SK-N-SH (cell line): Measurements from ENCODE around the gene RASGRF2. TPM values are rescaled to one million over a fixed set of nuclear protein-coding genes. Genes with fewer than 3 reads are reported as not detected.

Experiments used
- CTCF ChIA-PET: fragments of 300-600, 350-600 bp; formaldehyde crosslinking; extraction: SDS; loops from one replicate; lab custom pipeline; 2021; lab: Yijun Ruan, JAX
- POLR2A ChIA-PET: fragments of 350-600 bp; sonication (Branson Sonifier 250); formaldehyde crosslinking; extraction: SDS; loops from one replicate; lab custom pipeline; 2020; ENCODE audit warnings: antibody characterized with exemption, inconsistent platforms; lab: Yijun Ruan, JAX
- DNase-seq: peaks from one replicate; pipeline ENCODE4 v3.0.0; 2012
- H2AFZ ChIP-seq: fragments of 200-600 bp; sonication (generic); 2 replicates; pipeline ENCODE4 v1.8.1; 2016; ENCODE audit warnings: antibody characterized with exemption, mild to moderate bottlenecking, low read depth
- H3F3A ChIP-seq: fragments of 200-600 bp; sonication (generic); replicated peaks from 2 replicates; pipeline ENCODE3; 2016; ENCODE audit warnings: antibody characterized with exemption, mild to moderate bottlenecking; ENCODE audit not compliant: insufficient read depth
- H3K27ac ChIP-seq, 2 experiments: fragments of 200-500 bp in 1 of 2; fragments of 200-600 bp in 1 of 2; sonication (Bioruptor generic) in 1 of 2; sonication (generic), shearing (Covaris generic) in 1 of 2; 2 replicates each; pipeline versions ENCODE4 v1.5.1 to v1.6.1; 2014 to 2016; ENCODE audit warnings: low read depth in 2 of 2, inconsistent platforms in 1 of 2, low read length in 1 of 2, mild to moderate bottlenecking in 1 of 2, mixed read lengths in 1 of 2
- H3K27me3 ChIP-seq: fragments of 200-600 bp; sonication (generic), shearing (Covaris generic); 2 replicates; pipeline ENCODE4 v1.6.1; 2016; ENCODE audit warnings: mixed run types; ENCODE audit not compliant: insufficient read depth
- H3K36me3 ChIP-seq, 2 experiments: fragments of 200-500 bp in 1 of 2; fragments of 200-600 bp in 1 of 2; sonication (Bioruptor generic) in 1 of 2; sonication (generic) in 1 of 2; replicated peaks in 1 of 2; 2 replicates each; pipeline versions ENCODE3 to v1.5.1; 2014 to 2016; ENCODE audit warnings: low read length in 1 of 2, mild to moderate bottlenecking in 1 of 2; ENCODE audit not compliant: insufficient read depth in 2 of 2, control insufficient read depth in 1 of 2
- H3K4me1 ChIP-seq, 2 experiments: fragments of 200-500 bp in 1 of 2; fragments of 200-600 bp in 1 of 2; sonication (Bioruptor generic) in 1 of 2; sonication (generic), shearing (Covaris generic) in 1 of 2; 2 replicates each; pipeline versions ENCODE4 v1.5.1 to v1.6.1; 2014 to 2016; ENCODE audit warnings: low read depth in 1 of 2, low read length in 1 of 2, mixed run types in 1 of 2; ENCODE audit not compliant: insufficient read depth in 2 of 2, control insufficient read depth in 1 of 2
- H3K4me2 ChIP-seq: fragments of 200-600 bp; sonication (generic), shearing (Covaris generic); 2 replicates; pipeline ENCODE4 v1.6.1; 2017; ENCODE audit warnings: mixed run types
- H3K4me3 ChIP-seq, 2 experiments: fragments of 200-500 bp in 1 of 2; fragments of 200-600 bp in 1 of 2; sonication (Bioruptor generic) in 1 of 2; sonication (generic), shearing (Covaris generic) in 1 of 2; 2 replicates each; pipeline versions ENCODE4 v1.5.1 to v1.8.1; 2014 to 2016; ENCODE audit warnings: low read depth in 2 of 2, inconsistent platforms in 1 of 2, low read length in 1 of 2, mild to moderate bottlenecking in 1 of 2, mixed read lengths in 1 of 2, moderate library complexity in 1 of 2
- H3K79me2 ChIP-seq: fragments of 200-600 bp; sonication (generic); 2 replicates; pipeline ENCODE4 v1.8.1; 2017; ENCODE audit warnings: mild to moderate bottlenecking; ENCODE audit not compliant: insufficient read depth
- H3K9ac ChIP-seq: fragments of 200-600 bp; sonication (generic); 2 replicates; pipeline ENCODE4 v1.6.1; 2017; ENCODE audit warnings: mixed run types
- H3K9me2 ChIP-seq: fragments of 200-600 bp; sonication (generic); 2 replicates; pipeline ENCODE4 v1.6.1; 2017; ENCODE audit warnings: mixed run types
- H3K9me3 ChIP-seq: fragments of 200-600 bp; sonication (generic); 2 replicates; pipeline ENCODE4 v1.6.1; 2017; ENCODE audit warnings: mixed run types, mild to moderate bottlenecking, moderate library complexity
- H4K20me1 ChIP-seq: fragments of 200-600 bp; sonication (generic); 2 replicates; pipeline ENCODE4 v1.6.1; 2017; ENCODE audit warnings: mild to moderate bottlenecking, mixed run types; ENCODE audit not compliant: insufficient read depth
- CHD2 ChIP-seq: fragments of 150-350 bp; IDR thresholded peaks from 2 replicates; pipeline ENCODE4 v1.6.1; 2018; ENCODE audit warnings: low read length; ENCODE audit not compliant: partially characterized antibody
- EP300 ChIP-seq, 2 experiments: IDR thresholded peaks; 2 replicates each; pipeline versions ENCODE4 v1.4.0 to v1.6.1; 2012; ENCODE audit warnings: borderline replicate concordance in 1 of 2, low read depth in 1 of 2, low read length in 1 of 2
- EZH2phosphoT487 ChIP-seq: fragments of 200-600 bp; sonication (generic); IDR thresholded peaks from 2 replicates; pipeline ENCODE4 v1.6.1; 2017; ENCODE audit warnings: low read depth, mixed run types, mild to moderate bottlenecking, antibody characterized with exemption, moderate library complexity, borderline replicate concordance
- FOXJ3 ChIP-seq: sonication (generic); formaldehyde crosslinking; IDR thresholded peaks from 2 replicates; pipeline ENCODE4 v1.5.1; 2020; ENCODE audit warnings: mild to moderate bottlenecking, missing genetic modification reagents
- FOXM1 ChIP-seq: IDR thresholded peaks from 2 replicates; pipeline ENCODE4 v1.4.0; 2012; ENCODE audit warnings: low read depth, mild to moderate bottlenecking
- GATA2 ChIP-seq: sonication (generic); formaldehyde crosslinking; IDR thresholded peaks from 2 replicates; pipeline ENCODE4 v1.5.0; 2020; ENCODE audit warnings: mild to moderate bottlenecking, missing genetic modification reagents
- NFIC ChIP-seq: IDR thresholded peaks from 2 replicates; pipeline ENCODE4 v1.4.0; 2012; ENCODE audit warnings: borderline replicate concordance
- RCOR1 ChIP-seq: fragments of 150-350 bp; IDR thresholded peaks from 2 replicates; pipeline ENCODE4 v1.6.1; 2017; ENCODE audit warnings: antibody characterized with exemption, low read length
- SIN3A ChIP-seq: IDR thresholded peaks from 2 replicates; pipeline ENCODE4 v1.6.1; 2012; ENCODE audit warnings: low read depth, mild to moderate bottlenecking, low read length, moderate library complexity, borderline replicate concordance
- SMC3 ChIP-seq: IDR thresholded peaks from 2 replicates; pipeline ENCODE4 v1.6.1; 2012; ENCODE audit warnings: low read depth, low read length, improper control_type of control experiment
- TCF12 ChIP-seq: IDR thresholded peaks from 2 replicates; pipeline ENCODE4 v1.4.0; 2012
- TEAD4 ChIP-seq: IDR thresholded peaks from 2 replicates; pipeline ENCODE4 v1.4.0; 2012; ENCODE audit warnings: mild to moderate bottlenecking, borderline replicate concordance; ENCODE audit not compliant: insufficient read depth
- WGBS: methylation state at CpG from one replicate; pipeline ENCODE4 v1.1.6; 2017; ENCODE audit warnings: low lambda C conversion rate; 5-methylcytosine and 5-hydroxymethylcytosine counted together
- polyA plus RNA-seq, 3 experiments: library from polyadenylated mRNA; depleted of rRNA; stranded (reverse); fragments of >200 nt; gene quantifications; 2 replicates each; pipeline ENCODE4 v1.2.3, GENCODE V29; 2012
- TF ChIP-seq, protein P1 (sequence below): IDR thresholded peaks from 2 replicates; pipeline ENCODE4 v1.6.1; 2012; ENCODE audit warnings: mild to moderate bottlenecking, low read depth, low read length, moderate library complexity
- TF ChIP-seq, protein P2 (sequence below): IDR thresholded peaks from 2 replicates; pipeline ENCODE4 v1.4.0; 2012; ENCODE audit warnings: low read depth, borderline replicate concordance

RASGRF2 gene
- polyA plus RNA-seq, 1 of the 3 experiments (the other 2 are of a cell fraction): under 0.01 TPM

DNA sequence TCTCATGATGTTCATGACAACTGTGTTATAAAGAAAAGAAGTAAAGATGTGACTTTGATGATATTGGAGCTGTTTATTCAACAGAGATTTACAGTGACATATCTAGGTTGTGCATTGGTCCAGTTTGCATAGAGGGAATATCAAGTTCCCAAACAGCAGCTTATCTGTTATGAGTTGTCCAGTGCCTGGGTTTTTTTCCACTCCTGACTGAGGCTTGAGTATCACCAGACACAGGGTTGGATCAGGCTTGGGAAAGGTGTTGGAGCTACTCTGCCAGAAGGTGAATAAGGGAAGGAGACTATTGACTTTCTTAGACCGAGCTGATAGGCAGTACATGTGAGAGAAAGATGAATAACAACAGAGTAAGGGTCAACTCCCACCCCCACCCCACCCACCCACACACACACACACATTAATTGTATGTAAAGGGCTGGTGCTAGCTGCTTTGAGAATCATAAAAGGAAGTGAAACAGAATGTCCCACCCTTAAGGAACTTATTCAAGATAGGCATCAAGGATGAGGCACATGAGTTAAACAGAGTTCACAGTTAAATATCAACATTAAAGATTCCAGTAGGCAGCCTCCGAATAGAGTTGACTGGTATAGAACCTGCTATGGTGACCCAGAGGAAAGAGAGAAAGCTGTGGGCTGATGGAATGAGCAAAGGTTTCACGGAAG is 33.0 kb upstream of the RASGRF2 start:
- H2AFZ ChIP-seq: no peak overlapping the region
- H3K4me3 ChIP-seq: no peak overlapping the region
- H3K9ac ChIP-seq: no peak overlapping the region
- 53% methylated on average over 3 of the region's 3 CpGs for WGBS
- TF ChIP-seq EZH2phosphoT487 (no peak), FOXM1 (no peak)
- TF ChIP-seq, protein P1, sequence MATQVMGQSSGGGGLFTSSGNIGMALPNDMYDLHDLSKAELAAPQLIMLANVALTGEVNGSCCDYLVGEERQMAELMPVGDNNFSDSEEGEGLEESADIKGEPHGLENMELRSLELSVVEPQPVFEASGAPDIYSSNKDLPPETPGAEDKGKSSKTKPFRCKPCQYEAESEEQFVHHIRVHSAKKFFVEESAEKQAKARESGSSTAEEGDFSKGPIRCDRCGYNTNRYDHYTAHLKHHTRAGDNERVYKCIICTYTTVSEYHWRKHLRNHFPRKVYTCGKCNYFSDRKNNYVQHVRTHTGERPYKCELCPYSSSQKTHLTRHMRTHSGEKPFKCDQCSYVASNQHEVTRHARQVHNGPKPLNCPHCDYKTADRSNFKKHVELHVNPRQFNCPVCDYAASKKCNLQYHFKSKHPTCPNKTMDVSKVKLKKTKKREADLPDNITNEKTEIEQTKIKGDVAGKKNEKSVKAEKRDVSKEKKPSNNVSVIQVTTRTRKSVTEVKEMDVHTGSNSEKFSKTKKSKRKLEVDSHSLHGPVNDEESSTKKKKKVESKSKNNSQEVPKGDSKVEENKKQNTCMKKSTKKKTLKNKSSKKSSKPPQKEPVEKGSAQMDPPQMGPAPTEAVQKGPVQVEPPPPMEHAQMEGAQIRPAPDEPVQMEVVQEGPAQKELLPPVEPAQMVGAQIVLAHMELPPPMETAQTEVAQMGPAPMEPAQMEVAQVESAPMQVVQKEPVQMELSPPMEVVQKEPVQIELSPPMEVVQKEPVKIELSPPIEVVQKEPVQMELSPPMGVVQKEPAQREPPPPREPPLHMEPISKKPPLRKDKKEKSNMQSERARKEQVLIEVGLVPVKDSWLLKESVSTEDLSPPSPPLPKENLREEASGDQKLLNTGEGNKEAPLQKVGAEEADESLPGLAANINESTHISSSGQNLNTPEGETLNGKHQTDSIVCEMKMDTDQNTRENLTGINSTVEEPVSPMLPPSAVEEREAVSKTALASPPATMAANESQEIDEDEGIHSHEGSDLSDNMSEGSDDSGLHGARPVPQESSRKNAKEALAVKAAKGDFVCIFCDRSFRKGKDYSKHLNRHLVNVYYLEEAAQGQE: no peak
- TF ChIP-seq, protein P2, sequence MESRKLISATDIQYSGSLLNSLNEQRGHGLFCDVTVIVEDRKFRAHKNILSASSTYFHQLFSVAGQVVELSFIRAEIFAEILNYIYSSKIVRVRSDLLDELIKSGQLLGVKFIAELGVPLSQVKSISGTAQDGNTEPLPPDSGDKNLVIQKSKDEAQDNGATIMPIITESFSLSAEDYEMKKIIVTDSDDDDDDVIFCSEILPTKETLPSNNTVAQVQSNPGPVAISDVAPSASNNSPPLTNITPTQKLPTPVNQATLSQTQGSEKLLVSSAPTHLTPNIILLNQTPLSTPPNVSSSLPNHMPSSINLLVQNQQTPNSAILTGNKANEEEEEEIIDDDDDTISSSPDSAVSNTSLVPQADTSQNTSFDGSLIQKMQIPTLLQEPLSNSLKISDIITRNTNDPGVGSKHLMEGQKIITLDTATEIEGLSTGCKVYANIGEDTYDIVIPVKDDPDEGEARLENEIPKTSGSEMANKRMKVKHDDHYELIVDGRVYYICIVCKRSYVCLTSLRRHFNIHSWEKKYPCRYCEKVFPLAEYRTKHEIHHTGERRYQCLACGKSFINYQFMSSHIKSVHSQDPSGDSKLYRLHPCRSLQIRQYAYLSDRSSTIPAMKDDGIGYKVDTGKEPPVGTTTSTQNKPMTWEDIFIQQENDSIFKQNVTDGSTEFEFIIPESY: no peak
- H3K79me2 ChIP-seq: no peaks in the 10 kb centered on the region
- no peaks in the 10 kb centered on the region for H3K4me1 ChIP-seq
- no peaks in the 10 kb centered on the region for H3K9me2 ChIP-seq
- H3K9me3 ChIP-seq: no peaks in the 10 kb centered on the region
- POLR2A ChIA-PET: no interaction called here
- H4K20me1 ChIP-seq: no peaks in the 10 kb centered on the region
- no peak overlapping the region for H3K27ac ChIP-seq
- H3F3A ChIP-seq: no peaks in the 10 kb centered on the region
- CTCF ChIA-PET: interaction anchor here (1.2 kb wide), 2 partner anchors 31 to 148 kb away, joined by 3 read pairs; no protein-coding TSS in a partner anchor
- H3K4me2 ChIP-seq: no peak overlapping the region
- H3K36me3 ChIP-seq: no peaks in the 10 kb centered on the region
- DNase-seq: no peak
- H3K27me3 ChIP-seq: no peaks in the 10 kb centered on the region

DNA sequence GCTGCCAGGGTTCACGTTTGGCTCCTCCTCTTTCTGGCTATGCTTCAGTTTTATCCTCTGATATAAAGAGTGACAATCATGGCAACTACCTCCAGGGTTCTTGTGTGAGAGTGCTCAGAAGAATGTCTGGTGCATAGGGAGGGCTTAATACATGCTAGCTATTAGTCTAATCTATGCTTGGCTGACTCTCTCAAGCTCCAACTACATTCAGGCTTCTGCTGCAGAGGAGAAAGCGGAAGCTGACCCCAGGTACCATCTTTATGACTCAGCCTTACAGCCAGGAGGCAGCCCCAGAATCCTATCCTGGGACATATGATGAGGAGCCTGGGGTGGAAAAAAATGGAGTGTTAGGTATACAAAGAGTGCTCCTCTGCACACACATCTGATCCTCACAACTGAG is 32.1 kb upstream of the RASGRF2 start:
- no peaks in the 10 kb centered on the region for H3K9me3 ChIP-seq
- ChIA-PET CTCF (interaction anchor here (1.2 to 1.3 kb wide), 3 partner anchors 9 to 147 kb away, joined by 3 to 5 read pairs (median 3); no protein-coding TSS in a partner anchor), POLR2A (no interaction called here)
- H3K9me2 ChIP-seq: no peaks in the 10 kb centered on the region
- H4K20me1 ChIP-seq: no peaks in the 10 kb centered on the region
- H3K36me3 ChIP-seq: no peaks in the 10 kb centered on the region
- no peaks in the 10 kb centered on the region for H3K79me2 ChIP-seq
- no peak overlapping the region for H3K4me2 ChIP-seq
- no peaks in the 10 kb centered on the region for H3K27me3 ChIP-seq
- H3K9ac ChIP-seq: no peak overlapping the region
- no peaks in the 10 kb centered on the region for H3F3A ChIP-seq
- no peak for DNase-seq
- 46% methylated on average over 2 of the region's 2 CpGs for WGBS
- H3K4me1 ChIP-seq: no peaks in the 10 kb centered on the region
- no peak overlapping the region for H3K27ac ChIP-seq
- no peak overlapping the region for H3K4me3 ChIP-seq
- H2AFZ ChIP-seq: no peak overlapping the region
- no peak for TF ChIP-seq FOXJ3 (CRISPR knock-in tag)
- TF ChIP-seq SIN3A: no peak
- TF ChIP-seq TCF12: no peak
- TF ChIP-seq RCOR1: no peak
- TF ChIP-seq TEAD4: no peak
- TF ChIP-seq CHD2: no peak
- TF ChIP-seq EP300 (IDR thresholded peaks at IDR 0.05; ENCODE audit: borderline replicate concordance in 1 of 2, low read depth in 1 of 2, low read length in 1 of 2): no peak
- no peak for TF ChIP-seq NFIC
- TF ChIP-seq SMC3: no peak
- no peak for TF ChIP-seq GATA2 (CRISPR knock-in tag)
- TF ChIP-seq, protein P1: no peak
- TF ChIP-seq, protein P2: no peak
